HEK293T (cell line): Measurements from ENCODE around the gene MAPK7.

Source experiments
- CTCF ChIA-PET: fragments of 350-600 bp; formaldehyde crosslinking; extraction: SDS; loops from one replicate; lab custom pipeline; 2021; ENCODE audit warnings: antibody characterized with exemption, inconsistent platforms; lab: Yijun Ruan, JAX
- POLR2A ChIA-PET: fragments of 350-600 bp; formaldehyde crosslinking; extraction: SDS; loops from one replicate; lab custom pipeline; 2020; ENCODE audit warnings: antibody characterized with exemption, inconsistent platforms; lab: Yijun Ruan, JAX
- DNase-seq: peaks from one replicate; pipeline ENCODE4 v3.0.0; 2012; ENCODE audit warnings: mixed read lengths; ENCODE audit errors: extremely low spot score
- ARNT ChIP-seq: fragments of 450-650 bp; IDR thresholded peaks from 2 replicates; pipeline ENCODE4 v1.6.1; 2017; ENCODE audit warnings: mild to moderate bottlenecking
- BHLHE40 ChIP-seq: fragments of 450-650 bp; IDR thresholded peaks from 2 replicates; pipeline ENCODE4 v1.6.1; 2016; ENCODE audit warnings: mild to moderate bottlenecking, moderate library complexity, borderline replicate concordance
- CTBP1 ChIP-seq: fragments of 450-650 bp; IDR thresholded peaks from 2 replicates; pipeline ENCODE4 v1.6.1; 2016; ENCODE audit warnings: borderline replicate concordance
- ELF4 ChIP-seq: fragments of 450-650 bp; IDR thresholded peaks from 2 replicates; pipeline ENCODE4 v1.6.1; 2017; ENCODE audit warnings: antibody characterized with exemption
- FOXA1 ChIP-seq: fragments of 450-650 bp; IDR thresholded peaks from 2 replicates; pipeline ENCODE4 v1.6.1; 2016; ENCODE audit warnings: mild to moderate bottlenecking
- FOXK2 ChIP-seq: fragments of 450-650 bp; IDR thresholded peaks from 2 replicates; pipeline ENCODE4 v1.6.1; 2016; ENCODE audit warnings: mild to moderate bottlenecking
- FOXM1 ChIP-seq: fragments of 450-650 bp; IDR thresholded peaks from 2 replicates; pipeline ENCODE4 v1.6.1; 2017; ENCODE audit warnings: mild to moderate bottlenecking, borderline replicate concordance
- HDGF ChIP-seq: fragments of 450-650 bp; IDR thresholded peaks from 2 replicates; pipeline ENCODE4 v1.6.1; 2017; ENCODE audit warnings: antibody characterized with exemption, borderline replicate concordance
- L3MBTL2 ChIP-seq: fragments of 450-650 bp; conservative IDR thresholded peaks from 2 replicates; pipeline ENCODE4 v1.6.1; 2016; ENCODE audit warnings: mild to moderate bottlenecking
- LEF1 ChIP-seq: fragments of 450-650 bp; IDR thresholded peaks from 2 replicates; pipeline ENCODE4 v1.6.1; 2017; ENCODE audit warnings: mild to moderate bottlenecking, borderline replicate concordance
- NFRKB ChIP-seq: fragments of 450-650 bp; IDR thresholded peaks from 2 replicates; pipeline ENCODE4 v1.6.1; 2016; ENCODE audit warnings: mild to moderate bottlenecking, moderate library complexity
- PKNOX1 ChIP-seq: fragments of 450-650 bp; IDR thresholded peaks from 2 replicates; pipeline ENCODE4 v1.6.1; 2016
- SP1 ChIP-seq: fragments of 450-650 bp; IDR thresholded peaks from 2 replicates; pipeline ENCODE4 v1.6.1; 2017
- SUZ12 ChIP-seq: fragments of 450-650 bp; IDR thresholded peaks from 2 replicates; pipeline ENCODE4 v1.6.1; 2016; ENCODE audit warnings: mild to moderate bottlenecking
- TARDBP ChIP-seq: fragments of 450-650 bp; IDR thresholded peaks from 2 replicates; pipeline ENCODE4 v1.6.1; 2016
- ZNF384 ChIP-seq: fragments of 450-650 bp; IDR thresholded peaks from 2 replicates; pipeline ENCODE4 v1.6.1; 2016

Gene MAPK7

GRCh38 chr17:19360772-19361171, 17.5 kb upstream of the MAPK7 start:
- POLR2A ChIA-PET = interaction anchor here (3.1 kb wide), 1 partner anchor 17 kb away, joined by 41 read pairs; the partner anchor contains the start of gene MAPK7
- DNase-seq = no peak
- CTCF ChIA-PET = no interaction called here

GRCh38 chr17:19361326-19361725, 17.0 kb upstream of the MAPK7 start:
- TF ChIP-seq ZNF384 (no peak), HDGF (no peak), SUZ12 (no peak), BHLHE40 (no peak), TARDBP (no peak), NFRKB (no peak), ARNT (no peak), FOXK2 (no peak), FOXA1 (no peak), LEF1 (no peak), CTBP1 (no peak), SP1 (no peak), ELF4 (no peak), FOXM1 (no peak), L3MBTL2 (no peak), PKNOX1 (no peak)
- POLR2A ChIA-PET = interaction anchor here (1.0 to 3.1 kb wide), 4 partner anchors 17 to 112 kb away, joined by 3 to 41 read pairs (median 3); partner anchors contain the start of gene MAPK7

More at GRCh38 chr17:19360772-19361171, 17.5 kb upstream of the MAPK7 start:
- no peak for TF ChIP-seq SP1
- TF ChIP-seq ZNF384 = no peak
- TF ChIP-seq BHLHE40 = no peak
- no peak for TF ChIP-seq ELF4
- TF ChIP-seq ARNT = no peak
- no peak for TF ChIP-seq FOXM1
- TF ChIP-seq CTBP1 = no peak

GRCh38 chr17:19361944-19362276, 16.4 kb upstream of the MAPK7 start:
- POLR2A ChIA-PET = interaction anchor here (1.0 to 3.1 kb wide), 9 partner anchors 13 to 286 kb away, joined by 3 to 41 read pairs (median 3); partner anchors contain the start of genes ALDH3A2 and MAPK7
- no peak for TF ChIP-seq PKNOX1
- no peak for TF ChIP-seq FOXA1
- TF ChIP-seq ELF4 = no peak
- TF ChIP-seq BHLHE40 = no peak
- DNase-seq = no peak
- CTCF ChIA-PET = interaction anchor here (0.7 to 5.2 kb wide), 9 partner anchors 8 to 405 kb away, joined by 3 to 59 read pairs (median 7); partner anchors contain the start of gene MAPK7

More at GRCh38 chr17:19361326-19361725, 17.0 kb upstream of the MAPK7 start:
- no peak for DNase-seq
- CTCF ChIA-PET = interaction anchor here (1.0 kb wide), 1 partner anchor 73 kb away, joined by 3 read pairs; no protein-coding TSS in a partner anchor

- TF ChIP-seq TARDBP = peak; percentile 36; the same call in 1 of the 2 replicates
- no peak for TF ChIP-seq PKNOX1
- peak; percentile 79; the same call in 1 of the 2 replicates for TF ChIP-seq L3MBTL2
- no peak for TF ChIP-seq LEF1
- no peak for TF ChIP-seq FOXK2
- no peak for TF ChIP-seq SUZ12
- peak; percentile 97 for DNase-seq
- POLR2A ChIA-PET = interaction anchor here (0.9 to 3.1 kb wide), 16 partner anchors 13 to 286 kb away, joined by 3 to 41 read pairs (median 3); partner anchors contain the start of genes ALDH3A2 and MAPK7
- CTCF ChIA-PET = interaction anchor here (0.5 to 5.2 kb wide), 36 partner anchors 8 to 404 kb away, joined by 3 to 59 read pairs (median 4); partner anchors contain the start of genes ALDH3A2 and MAPK7
Observed at GRCh38 chr17:19362277-19363113, 15.8 kb upstream of the MAPK7 start, which contains the start of gene B9D1. Gene B9D1, minus strand, starts transcription at chr17:19362723. Its CDS starts 154 bp downstream, at chr17:19362569.

DNA sequence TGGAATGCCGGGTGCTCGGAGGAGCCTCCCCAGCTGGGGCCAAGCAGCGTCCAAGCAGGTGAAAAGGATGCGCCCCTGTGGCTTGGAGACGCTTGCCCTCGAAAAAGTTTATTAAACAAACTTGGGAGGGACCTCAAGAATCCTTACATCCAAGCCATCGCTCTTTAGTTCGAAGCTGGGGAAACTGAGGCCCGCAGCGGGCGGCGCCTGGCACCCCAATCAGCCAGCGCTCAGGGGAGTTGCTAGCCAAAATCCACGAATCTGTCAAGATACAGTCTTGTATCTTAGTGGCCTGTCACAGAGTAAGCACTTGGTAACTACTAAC, 15.2 kb upstream of the MAPK7 start:
- ChIA-PET CTCF (interaction anchor here (0.7 to 5.2 kb wide), 30 partner anchors 9 to 404 kb away, joined by 3 to 59 read pairs (median 4); partner anchors contain the start of genes ALDH3A2 and MAPK7), POLR2A (interaction anchor here (0.9 to 3.1 kb wide), 12 partner anchors 12 to 285 kb away, joined by 3 to 41 read pairs (median 4); partner anchors contain the start of genes ALDH3A2 and MAPK7)
- DNase-seq = no peak
- TF ChIP-seq SUZ12 (no peak), FOXA1 (no peak), CTBP1 (no peak), SP1 (no peak), HDGF (no peak), LEF1 (no peak), PKNOX1 (no peak), L3MBTL2 (no peak), TARDBP (no peak), NFRKB (no peak), ZNF384 (no peak), ARNT (no peak), FOXM1 (no peak), BHLHE40 (no peak), FOXK2 (no peak)
